GM12878 (cell line): ENCODE data around the gene PLEKHF1. TPM values are rescaled to one million over a fixed set of nuclear protein-coding genes. Genes with fewer than 3 reads are reported as not detected.

Experiments
- ATAC-seq: fragments of 200-7000 bp; cut with Tn5 transposase; 3 replicates; pipeline ENCODE4 v1.9.1; 2020; ENCODE audit warnings: mild to moderate bottlenecking, moderate library complexity
- Bru-seq: library from RNA; stranded (reverse); fragments of 400-500 nt; gene quantifications from one replicate; lab custom pipeline; 2021; lab: Mats Ljungman, UMichigan
- BruChase-seq, 2 experiments: library from RNA; stranded (reverse); fragments of 400-500 nt; gene quantifications; one replicate each; lab custom pipeline; 2021; lab: Mats Ljungman, UMichigan
- BruUV-seq: library from RNA; stranded (reverse); fragments of 400-500 nt; replicated peaks from 2 replicates; lab custom pipeline; 2021; lab: Mats Ljungman, UMichigan
- CTCF ChIA-PET: fragments of 300-600 bp; sonication (Branson Sonifier 250); formaldehyde crosslinking; extraction: SDS; loops from one replicate; lab custom pipeline; 2021; ENCODE audit warnings: inconsistent platforms; lab: Yijun Ruan, JAX
- POLR2A ChIA-PET: fragments of 350-600 bp; formaldehyde crosslinking; extraction: SDS; loops from one replicate; lab custom pipeline; 2021; ENCODE audit warnings: inconsistent platforms; lab: Charles Lee
- RAD21 ChIA-PET: fragments of 300-600 bp; sonication (Branson Sonifier 250); formaldehyde crosslinking; loops from one replicate; lab custom pipeline; 2023; ENCODE audit warnings: antibody characterized with exemption; ENCODE audit not compliant: unreplicated experiment; lab: Charles Lee
- SMC1A ChIA-PET: fragments of 300-600 bp; sonication (Branson Sonifier 250); formaldehyde crosslinking; loops from one replicate; lab custom pipeline; 2023; ENCODE audit not compliant: unreplicated experiment, uncharacterized antibody; lab: Charles Lee
- DNase-seq: peaks from one replicate; pipeline ENCODE4 v3.0.0-alpha.2; 2011; ENCODE audit warnings: low read depth, low spot score
- FAIRE-seq: peaks from 3 replicates; lab custom pipeline; 2011; peaks lifted over from hg19 to GRCh38; lab: Jason Lieb, UNC
- H2AFZ ChIP-seq: 2 replicates; pipeline ENCODE4 v1.6.0; 2011; ENCODE audit warnings: low read depth, low read length, control low read depth; ENCODE audit not compliant: control insufficient read depth
- H3K27ac ChIP-seq: 2 replicates; pipeline ENCODE4 v1.5.1; 2011; ENCODE audit warnings: control low read depth; ENCODE audit not compliant: control insufficient read depth, insufficient read depth
- H3K27me3 ChIP-seq, 2 experiments: replicated peaks in 1 of 2; 2 replicates each; pipeline versions ENCODE4 v1.6.0 to v1.6.1; 2011; ENCODE audit warnings: low read length in 1 of 2; ENCODE audit not compliant: control insufficient read depth in 2 of 2, insufficient read depth in 2 of 2
- H3K36me3 ChIP-seq, 2 experiments: 2 replicates each; pipeline ENCODE4 v1.5.1; 2011; ENCODE audit warnings: low read length in 1 of 2; ENCODE audit not compliant: control insufficient read depth in 2 of 2, insufficient read depth in 2 of 2
- H3K4me1 ChIP-seq: 2 replicates; pipeline ENCODE4 v1.6.1; 2011; ENCODE audit warnings: mild to moderate bottlenecking, low read length, moderate library complexity, mixed read lengths; ENCODE audit not compliant: control insufficient read depth, insufficient read depth
- H3K4me2 ChIP-seq: 2 replicates; pipeline ENCODE4 v1.6.0; 2011; ENCODE audit warnings: control low read depth; ENCODE audit not compliant: control insufficient read depth, insufficient read depth
- H3K4me3 ChIP-seq: fragments of 200-600 bp; sonication (generic); 2 replicates; pipeline ENCODE4 v1.5.1; 2016
- H3K79me2 ChIP-seq: 2 replicates; pipeline ENCODE4 v1.6.0; 2011; ENCODE audit warnings: low read length; ENCODE audit not compliant: control insufficient read depth, insufficient read depth
- H3K9ac ChIP-seq: 2 replicates; pipeline ENCODE4 v1.8.0; 2011; ENCODE audit warnings: low read length, control low read depth, mixed read lengths; ENCODE audit not compliant: control insufficient read depth, insufficient read depth
- H3K9me3 ChIP-seq: replicated peaks from 3 replicates; pipeline ENCODE4 v1.5.1; 2011; ENCODE audit warnings: mild to moderate bottlenecking, low read length; ENCODE audit not compliant: control insufficient read depth, insufficient read depth
- H4K20me1 ChIP-seq: 2 replicates; pipeline ENCODE4 v1.6.0; 2011; ENCODE audit not compliant: control insufficient read depth, insufficient read depth
- BRCA1 ChIP-seq: IDR thresholded peaks from 2 replicates; pipeline ENCODE4 v1.6.1; 2011; ENCODE audit warnings: low read depth, low read length, improper control_type of control experiment
- MXI1 ChIP-seq: fragments of 150-350 bp; IDR thresholded peaks from 2 replicates; pipeline ENCODE4 v1.6.1; 2011; ENCODE audit warnings: low read depth, mild to moderate bottlenecking, inconsistent platforms, low read length, improper control_type of control experiment
- POLR2A ChIP-seq: IDR thresholded peaks from 2 replicates; pipeline ENCODE4 v1.6.1; 2011; ENCODE audit warnings: low read depth, mild to moderate bottlenecking, low read length
- RAD21 ChIP-seq: IDR thresholded peaks from 2 replicates; pipeline ENCODE4 v1.6.1; 2011; ENCODE audit warnings: mild to moderate bottlenecking, low read depth, low read length, moderate library complexity; ENCODE audit not compliant: insufficient read depth
- WGBS: methylation state at CpG from one replicate; pipeline ENCODE4 v1.1.6; 2016; ENCODE audit warnings: low lambda C conversion rate; ENCODE audit not compliant: insufficient replicate concordance, insufficient coverage; ENCODE audit errors: missing lambda C conversion rate; 5-methylcytosine and 5-hydroxymethylcytosine counted together
- in situ Hi-C: fragments of 300-500 bp; cut with MboI; formaldehyde crosslinking; loops from 9 replicates; pipeline ENCODE4 v1.14.3; 2018; ENCODE audit warnings: mixed read lengths
- intact Hi-C: fragments of 100-400 bp; cut with micrococcal nuclease; formaldehyde crosslinking; loops from one replicate; pipeline ENCODE4 v1.14.2; 2022; ENCODE audit not compliant: unreplicated experiment
- long read RNA-seq, 2 experiments: library from polyadenylated mRNA; unstranded; transcript quantifications; one replicate each; pipeline ENCODE4 v2.0.0, GENCODE V29; 2019 to 2020
- polyA minus RNA-seq, 3 experiments: library from RNA; depleted of rRNA, polyadenylated mRNA; stranded (reverse); fragments of >200 nt; gene quantifications; 2 replicates each; pipeline ENCODE4 v1.2.3, GENCODE V29; 2011
- polyA plus RNA-seq, 11 experiments: library from polyadenylated mRNA; depleted of rRNA in 4 of 11; unstranded in 6 of 11; stranded (reverse) in 5 of 11; fragments of >200 nt; fragmentation: Nextera tagmentation in 4 of 11; fragmentation: Illumina TruSeq in 1 of 11; extraction: Ambion mirVana in 4 of 11; extraction: Trizol in 1 of 11; gene quantifications; 1 replicate in 1 of 11; 2 replicates in 10 of 11; pipeline versions ENCODE4 v1.2.1 to v1.2.3, GENCODE V29; 2011 to 2016; ENCODE audit warnings: inconsistent platforms in 2 of 11, missing spikeins in 2 of 11, low read depth in 1 of 11
- total RNA-seq, 4 experiments: library from RNA; depleted of rRNA in 3 of 4; stranded (reverse); fragments of >200 nt in 3 of 4; fragmentation: Illumina TruSeq in 1 of 4; extraction: Trizol in 1 of 4; gene quantifications; 2 replicates each; pipeline versions ENCODE4 v1.2.1 to v1.2.3, GENCODE V29; 2013 to 2021
- TF ChIP-seq, protein P1 (sequence below): fragments of 450-650 bp; conservative IDR thresholded peaks from 2 replicates; pipeline ENCODE4 v1.6.1; 2017; ENCODE audit warnings: mild to moderate bottlenecking, moderate library complexity
- TF ChIP-seq, protein P2 (sequence below): IDR thresholded peaks from 2 replicates; pipeline ENCODE4 v1.6.1; 2011; ENCODE audit warnings: low read depth, low read length, improper control_type of control experiment, borderline replicate concordance
- TF ChIP-seq, protein P3 (sequence below): fragments of 450-650 bp; IDR thresholded peaks from 2 replicates; pipeline ENCODE4 v1.6.1; 2017; ENCODE audit warnings: low read depth, mild to moderate bottlenecking, moderate library complexity

PLEKHF1 gene, protein sequence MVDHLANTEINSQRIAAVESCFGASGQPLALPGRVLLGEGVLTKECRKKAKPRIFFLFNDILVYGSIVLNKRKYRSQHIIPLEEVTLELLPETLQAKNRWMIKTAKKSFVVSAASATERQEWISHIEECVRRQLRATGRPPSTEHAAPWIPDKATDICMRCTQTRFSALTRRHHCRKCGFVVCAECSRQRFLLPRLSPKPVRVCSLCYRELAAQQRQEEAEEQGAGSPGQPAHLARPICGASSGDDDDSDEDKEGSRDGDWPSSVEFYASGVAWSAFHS
- total RNA-seq (2013; cell fraction: nucleolus; rRNA removed) = 27.3 and 32.2 TPM in 2 replicates
- 18.6 and 20.2 TPM in 2 replicates for total RNA-seq (2014; rRNA removed)
- total RNA-seq (2014; rRNA removed; fragmentation: Illumina TruSeq; extraction: Trizol) = 2.5 and 4.0 TPM in 2 replicates
- total RNA-seq (2021) = 17.6 and 19.1 TPM in 2 replicates
- polyA plus RNA-seq (2011; ENCODE audit: low read depth) = 1.8 TPM
- polyA plus RNA-seq (2011; rRNA removed) = 6.0 and 15.8 TPM in 2 replicates
- polyA plus RNA-seq (2011; cell fraction: cytosol; rRNA removed) = 25.9 and 36.4 TPM in 2 replicates
- polyA plus RNA-seq (2011; cell fraction: nucleus; rRNA removed) = 40.4 and 43.7 TPM in 2 replicates
- polyA plus RNA-seq (2012) = 6.0 and 11.1 TPM in 2 replicates
- 0.19 and 2.4 TPM in 2 replicates for polyA plus RNA-seq (2014; fragmentation: Illumina TruSeq; extraction: Trizol)
- under 1 TPM; 0.10 to 0.31 TPM for polyA plus RNA-seq (2014; fragmentation: Nextera tagmentation; extraction: Ambion mirVana)
- polyA plus RNA-seq (2014; rRNA removed) = 20.3 and 23.0 TPM in 2 replicates
- polyA plus RNA-seq (2016; fragmentation: Nextera tagmentation; extraction: Ambion mirVana) = 10 to 100 TPM; 14.8 to 19.5 TPM
- polyA minus RNA-seq (2011; rRNA and poly(A)+ RNA removed) = 11.6 and 26.6 TPM in 2 replicates
- polyA minus RNA-seq (2011; cell fraction: cytosol; rRNA and poly(A)+ RNA removed) = 13.9 and 17.0 TPM in 2 replicates
- polyA minus RNA-seq (2011; cell fraction: nucleus; rRNA and poly(A)+ RNA removed) = 19.7 and 32.3 TPM in 2 replicates
- Bru-seq, nascent RNA = percentile 71 among the genes with signal in this experiment
- percentile 54 among the genes with signal in this experiment for BruChase-seq, experiment 1, labeled RNA remaining after a 6-hour chase
- BruChase-seq, experiment 2, labeled RNA remaining after a 2-hour chase = percentile 57 among the genes with signal in this experiment
- long read RNA-seq, experiment 1, transcript PLEKHF1-201 (2 exons, 2,084 nt) = major isoform, 32 of 48 reads
- long read RNA-seq, experiment 1, transcript PLEKHF1-204 (2 exons, 1,357 nt) = minor isoform, 6 of 48 reads
- long read RNA-seq, experiment 1, partial matches to known transcripts = 5 of 48 reads
- long read RNA-seq, experiment 1, other reads (novel, unspliced or antisense) = 2 of 48 reads
- long read RNA-seq, experiment 2, transcript PLEKHF1-201 (2 exons, 2,084 nt) = major isoform, 7 of 8 reads
- long read RNA-seq, experiment 2, partial matches to known transcripts = 0 of 8 reads
- long read RNA-seq, experiment 2, other reads (novel, unspliced or antisense) = 0 of 8 reads

DNA sequence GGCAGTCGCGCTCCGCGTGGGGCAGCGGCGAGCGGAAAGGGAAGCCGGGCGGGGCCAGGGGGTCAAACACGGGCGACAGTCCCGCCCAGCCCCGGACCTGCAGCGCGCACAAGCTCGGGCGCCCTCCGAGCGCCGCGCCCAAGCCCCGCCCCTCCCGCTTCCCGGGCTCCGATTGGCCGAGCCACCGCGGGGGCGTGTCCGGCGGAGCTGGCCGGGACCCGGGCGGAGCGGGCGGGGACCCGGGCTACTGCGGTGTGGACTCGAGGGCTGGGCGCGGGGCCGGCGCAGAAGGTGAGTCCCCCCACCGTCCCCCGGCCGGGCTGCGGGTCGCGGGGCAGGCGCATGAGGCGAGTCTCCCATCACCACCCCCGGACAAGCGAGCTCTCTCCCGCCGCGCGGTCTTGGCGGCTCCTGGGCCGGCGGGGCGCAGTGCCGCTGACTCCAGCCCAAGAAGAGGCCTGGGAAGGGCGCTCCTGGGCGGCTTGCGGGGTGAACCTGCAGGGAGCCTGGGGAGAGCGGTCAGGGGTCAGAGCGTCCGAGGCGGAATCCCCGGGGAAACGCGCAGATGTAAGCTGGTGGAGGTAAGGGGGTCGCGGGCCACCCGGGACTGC lies at the start of gene PLEKHF1:
Gene PLEKHF1 (plus strand): TSS at position 247 of the 611 bp plus-strand sequence. CDS start 8,379 bp downstream, outside the sequence.
- BruUV-seq = TSS peak; percentile 60
- 1% methylated on average over 47 of the region's 75 CpGs for WGBS
- FAIRE-seq = peak; percentile 75
- TF ChIP-seq RAD21 = peak; percentile 51; the same call in 1 of the 2 replicates
- TF ChIP-seq, protein P1, sequence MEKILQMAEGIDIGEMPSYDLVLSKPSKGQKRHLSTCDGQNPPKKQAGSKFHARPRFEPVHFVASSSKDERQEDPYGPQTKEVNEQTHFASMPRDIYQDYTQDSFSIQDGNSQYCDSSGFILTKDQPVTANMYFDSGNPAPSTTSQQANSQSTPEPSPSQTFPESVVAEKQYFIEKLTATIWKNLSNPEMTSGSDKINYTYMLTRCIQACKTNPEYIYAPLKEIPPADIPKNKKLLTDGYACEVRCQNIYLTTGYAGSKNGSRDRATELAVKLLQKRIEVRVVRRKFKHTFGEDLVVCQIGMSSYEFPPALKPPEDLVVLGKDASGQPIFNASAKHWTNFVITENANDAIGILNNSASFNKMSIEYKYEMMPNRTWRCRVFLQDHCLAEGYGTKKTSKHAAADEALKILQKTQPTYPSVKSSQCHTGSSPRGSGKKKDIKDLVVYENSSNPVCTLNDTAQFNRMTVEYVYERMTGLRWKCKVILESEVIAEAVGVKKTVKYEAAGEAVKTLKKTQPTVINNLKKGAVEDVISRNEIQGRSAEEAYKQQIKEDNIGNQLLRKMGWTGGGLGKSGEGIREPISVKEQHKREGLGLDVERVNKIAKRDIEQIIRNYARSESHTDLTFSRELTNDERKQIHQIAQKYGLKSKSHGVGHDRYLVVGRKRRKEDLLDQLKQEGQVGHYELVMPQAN = peak; percentile 56; the same call in 1 of the 2 replicates
- TF ChIP-seq, protein P2, sequence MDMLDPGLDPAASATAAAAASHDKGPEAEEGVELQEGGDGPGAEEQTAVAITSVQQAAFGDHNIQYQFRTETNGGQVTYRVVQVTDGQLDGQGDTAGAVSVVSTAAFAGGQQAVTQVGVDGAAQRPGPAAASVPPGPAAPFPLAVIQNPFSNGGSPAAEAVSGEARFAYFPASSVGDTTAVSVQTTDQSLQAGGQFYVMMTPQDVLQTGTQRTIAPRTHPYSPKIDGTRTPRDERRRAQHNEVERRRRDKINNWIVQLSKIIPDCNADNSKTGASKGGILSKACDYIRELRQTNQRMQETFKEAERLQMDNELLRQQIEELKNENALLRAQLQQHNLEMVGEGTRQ = no peak
- TF ChIP-seq, protein P3, sequence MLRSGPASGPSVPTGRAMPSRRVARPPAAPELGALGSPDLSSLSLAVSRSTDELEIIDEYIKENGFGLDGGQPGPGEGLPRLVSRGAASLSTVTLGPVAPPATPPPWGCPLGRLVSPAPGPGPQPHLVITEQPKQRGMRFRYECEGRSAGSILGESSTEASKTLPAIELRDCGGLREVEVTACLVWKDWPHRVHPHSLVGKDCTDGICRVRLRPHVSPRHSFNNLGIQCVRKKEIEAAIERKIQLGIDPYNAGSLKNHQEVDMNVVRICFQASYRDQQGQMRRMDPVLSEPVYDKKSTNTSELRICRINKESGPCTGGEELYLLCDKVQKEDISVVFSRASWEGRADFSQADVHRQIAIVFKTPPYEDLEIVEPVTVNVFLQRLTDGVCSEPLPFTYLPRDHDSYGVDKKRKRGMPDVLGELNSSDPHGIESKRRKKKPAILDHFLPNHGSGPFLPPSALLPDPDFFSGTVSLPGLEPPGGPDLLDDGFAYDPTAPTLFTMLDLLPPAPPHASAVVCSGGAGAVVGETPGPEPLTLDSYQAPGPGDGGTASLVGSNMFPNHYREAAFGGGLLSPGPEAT = no peak
- peak; percentile 54; the same call in 1 of the 2 replicates for TF ChIP-seq MXI1
- no peak for TF ChIP-seq BRCA1
- TF ChIP-seq POLR2A = peak; percentile 73

More for the DNA sequence above, at the start of gene PLEKHF1:
- SMC1A ChIA-PET = interaction anchor here (0.7 to 4.7 kb wide), 7 partner anchors 14 to 59 kb away, joined by 3 to 42 read pairs (median 4); partner anchors contain the start of genes C19orf12 and POP4
- H3K36me3 ChIP-seq = no peaks in the 10 kb centered on the region; a peak in 2 of 4 replicates
- ATAC-seq (peak; percentile 94), DNase-seq (no peak)
- peak within 1 kb of the TSS; percentile 92 for H3K4me3 ChIP-seq
- H3K27ac ChIP-seq = peak within 1 kb of the TSS; percentile 84
- peaks cover 50% of the 10 kb centered on the region for H3K79me2 ChIP-seq
- peak within 1 kb of the TSS; percentile 73 for H2AFZ ChIP-seq
- POLR2A ChIA-PET = interaction anchor here (0.6 to 1.3 kb wide), 7 partner anchors 14 to 59 kb away, joined by 3 to 10 read pairs (median 3); partner anchors contain the start of gene POP4
- peak within 1 kb of the TSS; percentile 91 for H3K4me2 ChIP-seq
- peak within 1 kb of the TSS; percentile 75 for H3K9ac ChIP-seq
- H4K20me1 ChIP-seq = no peaks in the 10 kb centered on the region
- RAD21 ChIA-PET = interaction anchor here (0.9 to 5.3 kb wide), 6 partner anchors 22 to 180 kb away, joined by 3 to 78 read pairs (median 12); partner anchors contain the start of genes C19orf12 and POP4
- CTCF ChIA-PET = interaction anchor here (0.7 to 6.5 kb wide), 12 partner anchors 15 to 97 kb away, joined by 3 to 111 read pairs (median 4); partner anchors contain the start of genes C19orf12 and POP4
- no peaks in the 10 kb centered on the region for H3K27me3 ChIP-seq
- in situ Hi-C loops = loop anchor here (10.0 kb wide), 1 partner anchor 51 kb away; no protein-coding TSS in a partner anchor
- H3K9me3 ChIP-seq = no peaks in the 10 kb centered on the region
- peaks cover 33% of the 10 kb centered on the region for H3K4me1 ChIP-seq
- intact Hi-C loops = loop anchor here (1.0 to 2.0 kb wide), 2 partner anchors 51 to 55 kb away; no protein-coding TSS in a partner anchor
